Vagina (tissue), 2 donors: Measurements from ENCODE around the gene USP12. TPM values are rescaled to one million over a fixed set of nuclear protein-coding genes. Genes with fewer than 3 reads are reported as not detected.

Experiments
- DNase-seq, 2 donors: peaks; one replicate each; pipeline ENCODE4 v3.0.0-alpha.2; 2017; ENCODE audit errors: extremely low spot score in 2 of 2
- H3K27ac ChIP-seq: fragments of 200-600 bp; sonication (generic); one replicate; pipeline ENCODE4 v1.5.1; 2019
- H3K27me3 ChIP-seq: fragments of 200-600 bp; sonication (generic); one replicate; pipeline ENCODE4 v1.5.1; 2019
- H3K36me3 ChIP-seq, 2 donors: fragments of 200-600 bp; sonication (generic); one replicate each; pipeline ENCODE4 v1.5.1; 2017 to 2019
- H3K4me1 ChIP-seq: fragments of 200-600 bp; sonication (generic); one replicate; pipeline ENCODE4 v1.5.1; 2019
- H3K4me3 ChIP-seq, 2 donors: fragments of 200-600 bp; sonication (generic); 1 replicate in 1 of 2; 2 replicates in 1 of 2; pipeline ENCODE4 v1.5.1; 2016 to 2019
- H3K9me3 ChIP-seq: fragments of 200-600 bp; sonication (generic); one replicate; pipeline ENCODE4 v1.5.1; 2019
- CTCF ChIP-seq, 3 experiments: fragments of 450-650 bp in 2 of 3; fragments of 200-600 bp in 1 of 3; sonication (generic) in 1 of 3; IDR thresholded peaks; one replicate each; pipeline ENCODE4 v1.5.1; 2017 to 2019; ENCODE audit warnings: antibody characterized with exemption in 3 of 3, mild to moderate bottlenecking in 2 of 3, moderate library complexity in 2 of 3
- POLR2A ChIP-seq, 2 donors: fragments of 450-650 bp; IDR thresholded peaks; one replicate each; pipeline ENCODE4 v1.6.1; 2017; ENCODE audit warnings: antibody characterized with exemption in 2 of 2, mild to moderate bottlenecking in 2 of 2, moderate library complexity in 2 of 2
- POLR2AphosphoS5 ChIP-seq, 2 donors: sonication (generic); formaldehyde crosslinking; IDR thresholded peaks; one replicate each; pipeline ENCODE4 v1.9.0; 2017; ENCODE audit warnings: antibody characterized with exemption in 2 of 2, mild to moderate bottlenecking in 2 of 2, low read depth in 1 of 2; ENCODE audit not compliant: insufficient read depth in 1 of 2
- intact Hi-C: fragments of 100-400 bp; cut with DNase I; formaldehyde crosslinking; loops from one replicate; pipeline ENCODE4 v1.15.1; 2023
- total RNA-seq: library from RNA; depleted of rRNA; stranded (reverse); fragments of >200 nt; gene quantifications from one replicate; pipeline ENCODE4 v1.2.3, GENCODE V29; 2016

The USP12 gene
- total RNA-seq, 1 donor from 2014 or later: 20.9 TPM

GRCh38 chr13:27161423-27161822, 10.2 kb downstream of the USP12 start:
- no peak overlapping the region for H3K4me3 ChIP-seq
- TF ChIP-seq POLR2AphosphoS5 (IDR thresholded peaks at IDR 0.05; ENCODE audit: insufficient read depth in 1 of 2, low read depth in 1 of 2) (no peak), CTCF (IDR thresholded peaks at IDR 0.05) (no peak), POLR2A (IDR thresholded peaks at IDR 0.05) (no peak)
- H3K27me3 ChIP-seq: no peaks in the 10 kb centered on the region
- intact Hi-C loops: no loop called here
- no peaks in the 10 kb centered on the region for H3K36me3 ChIP-seq
- H3K27ac ChIP-seq: no peak overlapping the region
- no peak for DNase-seq
- no peaks in the 10 kb centered on the region for H3K9me3 ChIP-seq
- peaks cover 63% of the 10 kb centered on the region for H3K4me1 ChIP-seq

GRCh38 chr13:27160657-27161295, 10.8 kb downstream of the USP12 start:
- Histone ChIP-seq H3K4me1 (peaks cover 62% of the 10 kb centered on the region), H3K27me3 (no peaks in the 10 kb centered on the region), H3K27ac (no peak overlapping the region), H3K9me3 (no peaks in the 10 kb centered on the region), H3K4me3 (no peak overlapping the region), H3K36me3 (no peaks in the 10 kb centered on the region)
- no peak for TF ChIP-seq POLR2AphosphoS5 (IDR thresholded peaks at IDR 0.05; ENCODE audit: insufficient read depth in 1 of 2, low read depth in 1 of 2)
- no peak for TF ChIP-seq POLR2A (IDR thresholded peaks at IDR 0.05)
- no peak for TF ChIP-seq CTCF (IDR thresholded peaks at IDR 0.05)
- no peak for DNase-seq
- intact Hi-C loops: no loop called here

- intact Hi-C loops: no loop called here
- H3K4me1 ChIP-seq: peaks cover 55% of the 10 kb centered on the region
Measured at GRCh38 chr13:27159806-27160563, 11.6 kb downstream of the USP12 start.

GRCh38 chr13:27158335-27158734, 13.3 kb downstream of the USP12 start:
- no peaks in the 10 kb centered on the region for H3K27me3 ChIP-seq
- H3K36me3 ChIP-seq: no peaks in the 10 kb centered on the region
- DNase-seq: no peak
- intact Hi-C loops: no loop called here
- H3K4me3 ChIP-seq: no peak overlapping the region
- no peak overlapping the region for H3K27ac ChIP-seq
- TF ChIP-seq POLR2A (IDR thresholded peaks at IDR 0.05) (no peak), POLR2AphosphoS5 (IDR thresholded peaks at IDR 0.05; ENCODE audit: insufficient read depth in 1 of 2, low read depth in 1 of 2) (no peak), CTCF (IDR thresholded peaks at IDR 0.05) (no peak)
- H3K4me1 ChIP-seq: peaks cover 39% of the 10 kb centered on the region
- H3K9me3 ChIP-seq: no peaks in the 10 kb centered on the region

More at GRCh38 chr13:27159806-27160563, 11.6 kb downstream of the USP12 start:
- TF ChIP-seq POLR2A (IDR thresholded peaks at IDR 0.05) (no peak), CTCF (IDR thresholded peaks at IDR 0.05) (no peak), POLR2AphosphoS5 (IDR thresholded peaks at IDR 0.05; ENCODE audit: insufficient read depth in 1 of 2, low read depth in 1 of 2) (no peak)
- Histone ChIP-seq H3K27ac (no peak overlapping the region), H3K4me3 (no peak overlapping the region), H3K9me3 (no peaks in the 10 kb centered on the region), H3K27me3 (no peaks in the 10 kb centered on the region), H3K36me3 (no peaks in the 10 kb centered on the region)
- no peak for DNase-seq
